DMS153 treated with DMSO at 0.1 percent for 48 hours (cell line): Measurements from ENCODE around the gene FNDC8.
"Not testable (repeated sequence)": the region's sequence is repeated elsewhere in the genome, so short reads cannot be mapped to it uniquely, and the experiment has no call there.

Experiments used
- DNase-seq: peaks from one replicate; lab custom pipeline; 2025; ENCODE audit not compliant: unreplicated experiment; lab: John Stamatoyannopoulos, UW

FNDC8 gene

DNA sequence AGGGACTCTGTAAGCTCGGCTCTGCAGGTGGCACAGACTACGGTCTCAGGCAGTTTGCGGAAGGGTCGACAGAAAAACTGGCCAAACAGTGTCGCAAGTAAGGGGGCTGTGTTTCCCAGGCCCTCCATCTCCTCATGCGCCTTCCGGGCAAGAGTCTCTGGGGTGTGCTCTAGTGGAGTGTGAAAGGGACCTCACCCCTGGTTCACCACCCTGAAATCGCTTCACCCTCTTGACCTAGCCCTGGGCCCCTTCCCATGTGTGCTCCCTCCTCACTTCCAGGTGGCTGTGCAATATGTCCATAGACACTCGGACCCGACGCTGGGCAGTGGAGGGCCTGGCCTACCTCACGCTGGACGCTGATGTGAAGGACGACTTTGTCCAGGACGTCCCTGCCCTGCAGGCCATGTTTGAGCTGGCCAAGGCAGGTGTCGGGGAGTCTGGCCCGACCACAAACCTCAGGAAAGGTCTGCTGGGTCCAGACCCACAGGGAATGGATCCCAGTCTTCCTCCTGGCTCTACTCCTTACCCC is 48.5 kb downstream of the FNDC8 start:
- no peak for DNase-seq

DNA sequence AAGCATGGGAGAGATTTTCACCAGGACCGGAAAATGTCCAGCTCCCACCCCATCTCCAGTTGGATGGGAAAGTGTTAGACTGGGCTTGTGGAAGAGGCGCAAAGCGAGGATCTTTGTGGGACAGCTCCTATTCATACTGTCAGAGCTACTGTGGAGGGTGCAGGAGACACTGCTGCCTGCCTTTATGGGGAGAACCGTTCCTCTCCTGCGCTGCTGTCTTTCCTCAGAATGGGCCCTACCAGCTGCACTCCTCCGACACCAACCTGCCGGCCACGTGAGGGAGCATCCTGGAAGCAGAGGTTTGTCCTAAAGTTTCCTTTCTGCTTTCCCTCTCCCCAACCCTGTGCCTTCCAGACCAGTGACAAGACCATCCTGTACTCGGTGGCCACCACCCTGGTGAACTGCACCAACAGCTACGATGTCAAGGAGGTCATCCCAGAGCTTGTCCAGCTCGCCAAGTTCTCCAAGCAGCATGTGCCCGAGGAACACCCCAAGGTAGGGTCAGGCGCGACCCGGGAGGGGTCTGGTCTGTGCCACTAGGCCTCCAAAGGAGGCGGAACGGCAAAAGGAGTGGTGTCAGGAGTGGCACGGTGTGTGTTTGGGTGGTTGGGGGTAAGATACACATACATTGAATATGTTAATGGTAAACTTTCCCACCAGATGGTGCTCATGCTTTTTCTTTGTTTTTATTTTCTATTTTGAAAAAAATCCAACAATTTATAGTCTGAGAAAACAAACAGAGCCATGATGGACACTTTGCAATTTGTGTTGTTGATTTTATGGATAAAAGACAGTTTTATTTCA is 49.8 kb downstream of the FNDC8 start:
- no peak for DNase-seq

DNA sequence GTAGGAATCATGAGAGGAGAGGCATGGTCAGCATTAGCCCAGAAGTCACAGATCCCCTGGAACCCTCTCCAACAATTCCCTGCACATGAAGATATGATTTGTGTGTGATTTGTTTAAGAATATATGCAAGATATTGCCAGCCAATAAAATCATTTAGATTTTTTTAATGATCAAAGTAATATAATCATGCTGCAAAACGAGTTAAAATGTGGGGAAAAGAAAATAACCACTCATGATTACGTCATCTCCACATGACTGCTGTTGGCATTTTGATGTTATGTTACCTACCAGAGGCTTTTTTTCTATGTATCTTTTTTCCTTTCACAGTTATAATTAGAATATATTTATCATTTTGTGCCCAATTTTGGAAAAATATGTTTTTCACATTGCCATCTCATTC is 50.4 kb downstream of the FNDC8 start:
- DNase-seq, result no peak

DNA sequence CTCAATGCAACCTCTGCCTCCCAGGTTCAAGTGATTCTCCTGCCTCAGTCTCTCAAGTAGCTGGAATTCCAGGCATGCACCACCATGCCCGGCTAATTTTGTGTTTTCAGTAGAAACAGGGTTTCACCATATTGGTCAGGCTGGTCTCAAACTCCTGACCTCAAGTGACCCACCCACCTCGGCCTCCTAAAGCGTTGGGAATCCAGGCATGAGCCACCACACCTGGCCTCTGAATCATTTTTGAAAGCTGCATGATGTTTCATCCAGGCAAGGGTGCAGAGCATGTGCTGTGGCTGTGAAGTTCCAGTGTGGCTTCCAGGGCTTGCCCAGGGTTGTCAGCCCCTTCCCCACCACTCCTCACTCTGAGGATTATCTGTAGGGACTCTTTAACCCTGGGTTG is 50.9 kb downstream of the FNDC8 start:
- not testable (repeated sequence) for DNase-seq

DNA sequence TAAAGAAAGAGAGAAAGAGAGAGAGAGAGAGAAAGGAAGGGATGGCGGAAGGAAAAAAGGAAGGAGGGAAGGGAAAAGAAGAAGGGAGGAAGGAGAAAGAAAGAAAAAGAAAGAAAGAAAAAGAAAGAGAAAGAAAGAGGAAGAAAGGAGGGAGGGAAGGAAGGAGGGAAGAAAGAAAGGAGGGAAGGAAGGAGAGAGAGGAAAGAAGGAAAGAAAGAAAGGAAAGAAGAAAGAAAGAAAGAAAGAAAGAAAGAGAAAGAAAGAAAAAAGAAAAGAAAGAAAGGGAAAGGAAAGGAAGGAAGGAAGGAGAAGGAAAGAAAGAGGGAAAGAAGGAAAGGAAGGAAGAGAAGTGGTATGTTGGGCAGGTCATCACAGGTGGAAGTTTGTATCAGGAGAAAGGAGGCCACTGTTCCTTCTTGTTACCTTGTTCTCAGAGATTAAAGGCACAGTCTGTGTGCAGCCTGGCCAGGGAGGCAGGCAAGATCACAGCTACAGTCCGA is 53.5 kb downstream of the FNDC8 start:
- DNase-seq, result no peak

DNA sequence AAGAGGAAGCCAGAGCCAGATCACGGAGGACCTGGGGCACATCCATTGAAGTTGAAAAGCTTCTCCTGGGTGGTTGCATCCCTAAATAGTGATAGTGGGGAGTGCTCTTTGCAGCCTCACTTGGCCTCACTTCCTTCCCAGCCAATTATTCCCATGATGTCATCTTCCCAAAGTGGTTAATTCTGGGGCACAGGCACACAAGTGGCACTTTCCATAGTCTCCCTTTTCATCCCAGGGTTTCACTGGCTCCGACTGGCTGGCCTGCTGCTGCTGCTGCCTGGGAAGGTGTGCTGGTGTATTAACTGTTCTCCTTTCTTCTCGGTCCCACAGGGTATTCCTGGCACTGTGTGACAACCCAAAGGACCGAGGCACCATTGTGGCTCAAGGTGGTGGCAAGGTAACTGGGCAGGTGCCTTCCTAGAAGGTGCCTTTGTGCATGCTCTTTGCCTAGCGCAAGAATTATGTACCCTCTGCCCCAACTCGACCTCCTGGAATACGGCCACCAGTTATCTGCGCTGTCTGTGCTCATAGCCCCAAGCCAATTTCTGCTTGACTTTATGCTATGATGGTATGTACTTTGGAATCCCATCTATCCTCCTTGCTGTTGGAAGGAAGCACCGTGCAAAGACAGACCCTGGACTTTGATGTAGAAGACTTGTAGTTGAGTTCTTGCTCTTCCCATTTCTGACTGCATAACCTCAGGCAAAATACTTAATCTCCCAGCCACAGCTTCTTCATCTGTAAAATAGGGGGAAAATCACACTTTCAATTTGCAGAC is 54.4 kb downstream of the FNDC8 start:
- no peak for DNase-seq

DNA sequence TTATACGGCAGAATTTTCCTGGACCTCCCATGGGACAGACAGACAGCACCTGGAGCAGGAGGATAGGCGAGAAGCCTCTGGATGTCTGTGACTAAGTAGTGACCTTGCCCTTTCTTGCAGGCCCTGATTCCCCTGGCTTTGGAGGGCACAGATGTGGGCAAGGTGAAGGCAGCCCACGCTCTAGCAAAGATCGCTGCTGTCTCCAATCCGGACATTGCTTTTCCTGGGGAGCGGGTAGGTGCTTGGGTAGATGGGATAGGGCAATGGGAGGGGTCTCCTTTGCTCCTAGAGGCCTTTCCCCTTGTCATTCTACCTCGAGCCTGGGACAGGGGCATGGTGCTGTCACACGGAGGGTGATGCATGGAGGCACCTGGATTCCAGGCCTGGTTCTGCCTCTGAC is 55.5 kb downstream of the FNDC8 start:
- DNase-seq, result no peak

DNA sequence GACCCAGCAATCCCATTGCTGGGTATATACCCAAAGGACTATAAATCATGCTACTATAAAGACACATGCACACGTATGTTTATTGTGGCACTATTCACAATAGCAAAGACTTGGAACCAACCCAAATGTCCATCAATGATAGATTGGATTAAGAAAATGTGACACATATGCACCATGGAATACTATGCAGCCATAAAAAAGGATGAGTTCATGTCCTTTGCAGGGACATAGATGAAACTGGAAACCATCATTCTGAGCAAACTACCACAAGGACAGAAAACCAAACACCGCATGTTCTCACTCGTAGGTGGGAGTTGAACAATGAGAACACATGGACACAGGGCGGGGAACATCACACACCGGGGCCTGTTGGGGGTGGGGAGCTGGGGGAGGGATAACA is 58.0 kb downstream of the FNDC8 start:
- not testable (repeated sequence) for DNase-seq
